SW480 (cell line): ENCODE results near the gene UGT3A1.
"Not testable (repeated sequence)": the region's sequence is repeated elsewhere in the genome, so short reads cannot be mapped to it uniquely, and the experiment has no call there.

ENCODE experiments used
- DNase-seq: peaks from one replicate; pipeline ENCODE4 v3.0.0-alpha.2; 2016; ENCODE audit warnings: low spot score

The UGT3A1 gene, protein sequence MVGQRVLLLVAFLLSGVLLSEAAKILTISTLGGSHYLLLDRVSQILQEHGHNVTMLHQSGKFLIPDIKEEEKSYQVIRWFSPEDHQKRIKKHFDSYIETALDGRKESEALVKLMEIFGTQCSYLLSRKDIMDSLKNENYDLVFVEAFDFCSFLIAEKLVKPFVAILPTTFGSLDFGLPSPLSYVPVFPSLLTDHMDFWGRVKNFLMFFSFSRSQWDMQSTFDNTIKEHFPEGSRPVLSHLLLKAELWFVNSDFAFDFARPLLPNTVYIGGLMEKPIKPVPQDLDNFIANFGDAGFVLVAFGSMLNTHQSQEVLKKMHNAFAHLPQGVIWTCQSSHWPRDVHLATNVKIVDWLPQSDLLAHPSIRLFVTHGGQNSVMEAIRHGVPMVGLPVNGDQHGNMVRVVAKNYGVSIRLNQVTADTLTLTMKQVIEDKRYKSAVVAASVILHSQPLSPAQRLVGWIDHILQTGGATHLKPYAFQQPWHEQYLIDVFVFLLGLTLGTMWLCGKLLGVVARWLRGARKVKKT

DNA sequence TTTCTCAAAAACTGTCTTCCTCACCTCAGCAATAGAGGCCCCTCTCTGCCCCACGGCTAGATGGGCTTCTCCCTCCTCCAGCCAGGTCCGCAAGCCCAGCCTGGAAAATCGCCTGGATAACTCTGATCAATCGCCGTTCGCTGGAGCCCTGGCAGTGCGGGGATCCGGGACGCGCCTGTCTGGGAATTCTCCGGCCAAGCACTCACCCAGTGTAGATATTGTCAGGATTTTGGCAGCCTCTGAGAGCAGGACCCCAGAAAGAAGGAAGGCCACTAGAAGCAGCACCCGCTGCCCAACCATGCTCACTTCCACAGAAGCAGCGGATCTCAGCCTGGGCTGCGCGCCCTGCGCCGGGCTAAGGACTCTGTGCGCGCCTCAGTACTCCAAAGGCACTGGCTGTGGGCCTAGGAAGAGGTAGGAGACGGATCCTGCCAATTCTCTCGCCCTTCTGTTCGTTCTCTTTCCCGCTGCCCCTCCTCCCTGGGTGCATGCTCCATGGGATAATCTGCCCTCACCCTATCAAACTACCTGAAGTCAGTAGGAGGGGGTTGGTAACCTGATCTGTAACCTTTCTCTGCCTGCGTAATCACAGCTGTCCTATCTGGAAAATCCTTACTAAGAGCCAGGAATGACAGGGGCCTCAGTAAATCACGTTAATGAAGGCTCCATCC, at the start of gene UGT3A1:
Gene UGT3A1 (minus strand): TSS at position 450 of the 671 bp plus-strand sequence. CDS start 150 bp downstream, at position 300.
- DNase-seq, result no peak

DNA sequence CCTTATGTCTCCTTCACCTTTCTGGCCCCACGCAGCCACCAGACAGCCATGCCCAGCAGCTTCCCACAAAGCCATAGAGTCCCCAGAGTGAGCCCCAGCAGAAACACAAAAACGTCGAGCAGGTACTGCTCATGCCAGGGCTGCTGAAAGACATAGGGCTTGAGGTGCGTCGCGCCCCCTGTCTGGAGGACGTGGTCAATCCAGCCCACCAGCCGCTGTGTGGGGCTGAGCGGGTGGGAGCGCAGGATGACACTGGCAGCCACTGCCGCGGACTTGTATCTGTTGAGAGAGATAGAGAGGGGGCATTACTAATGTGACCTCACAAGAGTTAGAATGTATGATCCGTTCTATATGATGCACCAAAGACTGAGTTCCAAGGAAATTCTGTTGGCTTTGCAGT, 44.5 kb upstream of the UGT3A1 start:
- no peak for DNase-seq

DNA sequence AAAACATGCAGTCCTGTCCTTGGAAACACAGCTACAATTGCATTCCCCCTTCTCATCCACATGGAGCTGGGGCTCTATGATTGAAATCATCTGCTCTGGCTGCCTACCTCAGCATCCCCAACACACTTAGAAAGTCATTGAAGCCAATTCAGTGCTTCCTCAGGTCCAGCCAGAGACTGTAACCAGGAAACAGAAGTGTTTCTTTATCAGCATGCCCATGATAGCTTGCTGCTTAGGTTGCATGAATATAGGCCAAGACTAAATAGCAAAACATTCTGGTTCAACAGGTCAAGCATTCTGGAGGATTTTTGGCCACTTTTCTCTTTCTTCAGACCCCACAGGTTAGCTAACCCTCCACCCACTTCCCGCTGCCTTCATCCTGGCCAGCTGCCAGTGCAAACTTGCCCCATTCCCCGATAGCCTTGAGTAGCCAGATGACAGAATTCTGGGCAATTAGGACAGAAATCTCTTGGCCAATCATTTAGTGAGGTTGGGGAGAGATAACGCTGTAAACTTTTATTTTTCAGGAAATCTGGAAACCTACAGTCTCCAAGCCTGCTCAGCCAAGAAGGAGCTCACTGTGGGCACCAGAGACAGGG, 43.4 kb upstream of the UGT3A1 start:
- not testable (repeated sequence) for DNase-seq

DNA sequence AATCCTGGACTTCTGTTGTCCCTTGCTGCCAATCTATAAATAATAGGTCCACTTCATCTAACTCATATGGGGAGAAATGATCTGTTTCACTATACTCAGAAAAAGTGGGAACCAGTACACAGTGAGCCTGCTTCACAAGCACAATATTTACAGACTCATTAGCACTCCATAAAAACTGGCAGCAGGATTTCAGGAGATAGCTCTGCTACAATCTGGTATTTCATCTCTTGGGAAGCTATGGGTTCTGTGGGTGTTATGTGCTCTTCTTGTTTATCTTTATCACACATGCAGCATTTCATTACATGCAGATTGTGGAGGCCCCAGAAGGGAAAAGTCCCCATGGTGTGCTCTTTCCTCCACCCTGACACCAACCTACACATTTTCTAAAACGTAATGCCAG, 42.3 kb upstream of the UGT3A1 start:
- DNase-seq, result no peak

DNA sequence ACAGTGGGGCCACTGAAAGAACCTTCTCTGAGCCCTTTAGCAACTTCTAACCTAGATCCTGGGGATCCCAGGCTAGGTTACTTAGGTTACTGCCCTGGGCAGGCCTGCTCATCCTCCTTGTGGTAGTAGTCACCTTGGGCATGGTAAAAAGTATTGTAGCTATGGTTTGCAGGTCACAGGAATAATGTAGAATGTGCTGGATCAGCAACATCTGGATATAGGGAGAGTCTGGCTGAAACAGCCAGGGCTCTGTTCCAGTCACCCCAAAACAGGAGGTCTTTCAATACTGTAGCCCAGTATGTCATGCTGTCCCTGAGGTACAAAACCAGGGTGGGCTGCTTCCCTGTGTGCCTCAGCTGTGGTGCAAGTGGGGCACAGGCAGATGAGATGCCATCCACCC, 41.9 kb upstream of the UGT3A1 start:
- no peak for DNase-seq

DNA sequence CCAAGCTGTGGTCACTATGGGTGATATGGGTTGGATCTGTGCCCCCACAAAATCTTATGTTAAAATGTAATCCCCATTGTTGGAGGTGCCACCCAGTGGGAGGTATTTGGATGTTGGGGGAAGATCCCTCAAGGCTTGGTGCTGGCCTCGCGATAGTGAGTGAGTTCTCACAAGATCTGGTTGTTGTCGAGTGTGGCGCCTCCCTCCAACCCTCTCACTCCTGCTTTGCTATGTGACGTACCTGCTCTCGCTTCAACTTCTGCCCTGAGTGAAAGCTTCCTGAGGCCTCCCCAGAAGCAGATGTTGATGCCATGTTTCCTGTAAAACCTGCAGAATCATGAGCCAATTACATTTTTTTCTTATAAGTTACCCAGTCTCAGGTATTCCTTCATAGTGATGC, 40.0 kb upstream of the UGT3A1 start:
- DNase-seq, result no peak

DNA sequence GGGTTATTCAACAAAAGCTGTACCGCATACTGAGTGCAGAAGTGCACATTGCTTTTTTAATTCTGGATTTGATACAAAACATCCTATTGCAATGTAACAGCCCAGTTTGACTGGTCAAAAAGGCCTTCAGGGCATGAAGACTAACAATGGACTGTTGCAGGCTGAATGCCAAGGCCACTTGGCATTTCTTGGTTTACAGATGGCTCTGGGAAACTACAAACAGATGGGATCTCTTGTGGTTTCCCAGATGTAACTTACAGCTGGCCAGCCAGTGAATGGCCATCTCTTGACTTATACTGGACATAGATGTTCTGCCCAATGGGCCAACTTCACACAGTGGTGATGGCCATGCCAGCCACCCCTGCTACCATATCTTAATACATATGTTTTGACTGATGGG, 38.7 kb upstream of the UGT3A1 start:
- DNase-seq, result no peak

DNA sequence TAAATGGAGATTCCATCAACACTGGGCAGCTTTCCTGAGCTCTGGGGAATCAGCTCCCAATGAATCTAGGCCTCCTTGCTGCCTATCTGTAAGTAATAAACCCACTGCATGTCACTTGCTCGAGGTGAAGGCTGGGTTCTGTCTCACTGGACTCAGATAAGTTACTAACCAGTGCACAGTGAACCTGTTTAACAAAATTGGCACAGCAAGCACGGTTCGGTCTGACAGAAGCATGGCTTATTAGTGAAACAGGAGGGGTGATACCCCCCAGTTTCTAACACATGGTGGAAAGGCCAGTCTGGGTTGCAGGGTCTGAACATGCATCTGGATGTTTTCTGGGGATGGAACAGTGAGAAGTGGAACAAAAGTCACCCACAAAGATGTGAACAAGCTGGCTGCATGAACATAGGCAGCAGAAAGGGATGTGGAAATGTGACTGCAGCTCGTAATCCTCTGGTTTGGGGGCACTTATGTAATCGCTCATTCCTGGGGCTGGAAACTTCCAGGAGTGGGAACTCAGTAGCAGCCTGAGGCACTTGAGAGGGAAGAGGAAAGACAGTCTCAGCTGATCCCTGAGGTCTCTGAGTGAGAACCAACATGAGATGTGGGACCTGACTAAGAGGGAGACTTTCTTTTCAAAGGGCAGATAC, 37.8 kb upstream of the UGT3A1 start:
- DNase-seq, result no peak

DNA sequence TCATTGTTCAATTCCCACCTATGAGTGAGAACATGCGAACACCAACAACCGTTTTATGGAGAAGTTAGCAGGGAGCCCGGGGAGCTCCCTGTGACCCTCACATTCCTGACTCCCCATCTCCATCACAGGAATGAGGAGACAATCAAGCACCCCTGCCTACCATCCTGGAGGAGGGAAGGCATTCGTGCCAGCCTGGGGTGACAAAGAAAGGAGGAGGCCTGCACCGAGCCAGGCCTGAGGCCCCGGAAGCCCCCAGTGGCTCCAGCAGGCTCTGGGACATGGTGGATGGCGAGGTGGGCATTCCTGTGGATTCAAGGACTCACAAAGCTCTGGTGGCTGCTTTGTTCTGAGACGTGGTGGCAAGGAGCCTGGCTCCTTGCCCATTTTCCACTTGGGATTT, 36.5 kb upstream of the UGT3A1 start:
- no peak for DNase-seq

DNA sequence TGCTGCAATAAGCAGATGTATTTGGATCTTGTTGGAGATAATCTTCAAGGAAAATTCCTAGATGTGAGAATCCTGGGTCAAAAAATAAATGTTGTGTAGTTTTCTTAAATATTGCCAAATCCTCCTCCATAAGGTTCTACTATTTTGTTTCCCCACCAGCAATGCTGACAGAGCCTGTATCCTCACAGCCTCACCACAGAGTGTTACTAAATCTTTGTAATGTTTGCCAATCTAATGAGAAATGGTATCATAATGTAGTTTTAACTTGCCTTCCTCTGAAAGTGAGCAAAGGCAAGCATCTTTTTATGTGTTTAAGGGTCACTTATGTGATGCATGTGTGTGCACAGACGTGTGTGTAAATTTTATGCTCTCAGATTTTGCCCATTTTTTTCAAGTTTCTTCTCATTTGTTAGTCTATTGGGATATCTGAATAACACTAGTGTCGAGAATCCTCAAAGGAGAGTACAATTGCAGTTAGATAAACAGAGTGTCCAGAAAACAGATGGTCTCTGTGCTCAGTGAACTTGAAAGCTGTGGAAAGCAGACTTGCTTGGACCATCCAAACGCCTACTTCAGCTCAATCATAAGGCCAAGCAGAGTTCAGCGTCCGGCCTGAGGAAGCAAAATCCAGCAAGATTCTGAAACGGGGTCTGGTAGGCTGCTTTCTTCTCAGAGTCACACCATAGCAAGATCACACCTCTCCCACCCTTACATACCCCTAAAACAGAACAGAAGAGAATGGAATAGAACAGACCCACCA, 35.7 kb upstream of the UGT3A1 start:
- DNase-seq, result no peak

DNA sequence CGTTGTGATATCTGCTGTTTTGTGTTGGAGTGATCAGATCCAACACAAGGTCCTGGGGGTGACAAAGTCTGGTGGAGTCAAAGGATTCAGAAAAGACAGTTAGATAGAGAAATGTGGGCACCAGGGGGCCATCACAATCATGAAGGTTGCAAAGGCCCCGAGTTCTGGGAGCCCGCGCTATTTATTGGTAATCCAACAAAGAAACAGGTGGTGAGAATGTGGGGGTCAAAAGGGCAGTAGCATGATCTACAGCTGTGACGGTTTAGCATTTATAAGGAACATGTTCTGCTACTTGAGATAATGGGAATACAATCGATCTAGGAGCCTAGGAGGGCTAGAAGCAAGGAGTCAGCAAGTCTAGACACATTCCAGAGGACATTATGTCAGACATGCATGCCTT, 31.1 kb upstream of the UGT3A1 start:
- not testable (repeated sequence) for DNase-seq

DNA sequence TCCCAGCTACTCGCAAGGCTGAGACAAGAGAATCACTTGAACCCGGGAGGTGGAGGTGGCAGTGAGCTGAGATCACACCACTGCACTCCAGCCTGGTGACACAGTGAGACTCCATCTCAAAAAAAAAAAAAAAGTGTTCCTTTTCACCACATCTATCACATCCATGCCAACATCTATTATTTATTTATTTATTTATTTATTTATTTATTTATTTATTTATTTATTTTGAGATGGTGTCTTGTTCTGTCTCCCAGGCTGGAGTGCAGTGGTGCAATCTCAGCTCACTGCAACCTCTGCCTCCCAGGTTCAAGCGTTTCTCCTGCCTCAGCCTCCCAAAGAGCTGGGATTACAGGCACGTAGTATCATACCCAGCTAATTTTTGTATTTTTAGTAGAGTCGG, 28.4 kb upstream of the UGT3A1 start:
- DNase-seq, result not testable (repeated sequence)

DNA sequence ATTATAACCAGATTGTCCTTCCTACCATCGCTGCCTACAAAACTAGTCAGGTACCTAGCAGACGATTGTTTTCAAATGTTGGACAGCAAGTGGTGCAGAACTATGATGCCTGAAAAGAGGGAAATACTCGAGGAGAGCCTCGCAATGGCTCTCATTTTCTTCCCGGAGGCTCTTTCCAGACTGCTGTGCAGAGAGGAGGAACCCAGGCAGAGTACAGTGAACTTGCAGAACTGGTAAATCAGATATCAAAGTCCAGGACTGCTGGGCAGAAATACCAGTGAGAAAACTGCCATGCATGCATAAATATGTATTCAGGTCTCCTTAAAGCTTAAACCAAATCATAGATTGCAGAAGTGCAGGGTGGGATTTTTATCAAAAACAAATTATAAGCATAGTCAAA, 26.4 kb upstream of the UGT3A1 start:
- no peak for DNase-seq

DNA sequence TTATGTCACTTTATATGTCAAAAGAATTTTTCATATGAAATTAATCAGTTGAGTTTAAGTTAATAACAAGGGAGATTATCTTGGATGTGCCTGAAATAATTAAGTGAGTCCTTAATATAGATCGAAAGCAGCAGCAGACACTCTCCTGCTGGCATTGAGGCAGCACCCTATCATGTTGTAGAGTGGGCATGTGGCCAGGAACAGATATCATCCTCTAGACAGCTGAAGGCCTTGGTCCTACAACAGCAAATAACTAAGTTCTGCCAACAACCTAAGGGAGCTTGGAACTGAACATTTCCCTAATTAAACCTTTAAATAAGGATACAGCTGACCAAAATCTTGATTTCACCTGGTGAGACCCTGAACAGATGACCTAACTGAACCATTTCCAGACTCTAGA, 25.8 kb upstream of the UGT3A1 start:
- no peak for DNase-seq

DNA sequence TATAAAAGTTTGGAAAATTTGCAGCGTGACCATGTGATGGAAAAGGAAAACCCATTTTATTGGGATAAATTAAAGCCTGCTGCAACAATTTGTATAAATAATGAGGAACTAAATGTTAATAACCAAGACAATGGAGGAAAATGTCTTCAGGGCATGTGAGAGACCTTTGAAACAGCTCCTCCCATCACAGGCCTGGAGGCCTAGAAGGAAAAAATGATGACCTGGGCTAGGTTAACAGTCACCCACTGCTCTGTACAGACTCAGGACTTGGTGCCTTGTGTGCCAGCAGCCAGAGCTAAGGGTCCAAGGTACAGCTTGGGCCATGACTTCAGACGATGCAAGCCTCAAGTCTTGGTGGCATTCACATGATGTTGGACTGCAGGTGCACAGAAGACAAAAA, 22.0 kb upstream of the UGT3A1 start:
- no peak for DNase-seq

DNA sequence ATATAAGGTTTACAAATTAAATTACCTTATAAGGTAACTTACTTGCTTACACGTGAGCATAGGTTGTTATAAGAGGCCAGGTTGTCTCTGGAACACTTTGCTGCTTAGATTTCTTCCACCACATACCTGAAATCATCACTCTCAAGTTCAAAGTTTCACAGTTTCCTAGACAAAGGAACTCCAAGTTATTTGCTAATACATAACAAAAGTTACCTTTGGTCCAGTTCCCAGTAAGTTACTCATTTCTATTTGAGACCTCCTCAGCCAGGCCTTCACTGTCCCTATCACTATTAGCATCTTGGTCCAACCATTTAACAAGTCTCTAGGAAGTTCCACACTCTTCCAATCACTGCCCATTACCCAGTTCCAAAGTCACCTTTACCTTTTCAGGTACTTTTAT, 18.5 kb upstream of the UGT3A1 start:
- DNase-seq, result no peak

DNA sequence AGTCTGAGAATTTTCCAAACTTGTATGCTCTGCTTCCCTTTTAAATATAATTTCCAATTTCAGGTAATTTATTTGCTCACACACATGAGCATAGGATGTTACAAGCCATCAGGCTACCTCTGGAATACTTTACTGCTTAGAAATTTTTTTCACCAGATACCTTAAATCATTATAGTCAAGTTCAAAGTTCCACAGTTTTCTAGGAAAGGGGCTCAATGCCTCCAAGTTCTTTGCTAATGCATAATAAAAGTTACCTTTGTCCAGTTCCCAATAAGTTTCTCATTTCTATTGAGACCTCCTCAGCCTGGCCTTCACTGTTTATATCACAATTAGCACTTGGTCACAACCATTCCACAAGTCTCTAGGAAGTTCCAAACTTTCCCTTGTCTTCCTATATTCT, 16.2 kb upstream of the UGT3A1 start:
- DNase-seq, result no peak

DNA sequence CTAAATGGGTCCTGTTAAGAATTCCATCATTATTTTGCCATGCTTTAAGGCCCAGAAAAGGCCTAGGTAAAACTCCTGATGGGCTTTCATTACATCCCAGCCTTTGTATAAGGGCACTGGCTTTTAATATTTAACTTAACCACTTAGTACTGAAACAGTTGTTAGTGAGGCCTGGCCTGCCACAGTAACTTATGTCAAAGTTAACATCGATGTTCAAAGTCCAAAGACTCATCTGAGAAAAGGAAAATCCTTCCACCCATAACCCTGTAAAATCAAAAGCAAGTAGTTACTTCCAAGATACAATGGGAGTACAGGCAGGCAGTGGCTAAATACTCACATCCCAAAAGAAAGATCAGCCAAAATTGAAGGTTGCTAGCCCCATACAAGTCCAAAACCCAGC, 15.0 kb upstream of the UGT3A1 start:
- no peak for DNase-seq

DNA sequence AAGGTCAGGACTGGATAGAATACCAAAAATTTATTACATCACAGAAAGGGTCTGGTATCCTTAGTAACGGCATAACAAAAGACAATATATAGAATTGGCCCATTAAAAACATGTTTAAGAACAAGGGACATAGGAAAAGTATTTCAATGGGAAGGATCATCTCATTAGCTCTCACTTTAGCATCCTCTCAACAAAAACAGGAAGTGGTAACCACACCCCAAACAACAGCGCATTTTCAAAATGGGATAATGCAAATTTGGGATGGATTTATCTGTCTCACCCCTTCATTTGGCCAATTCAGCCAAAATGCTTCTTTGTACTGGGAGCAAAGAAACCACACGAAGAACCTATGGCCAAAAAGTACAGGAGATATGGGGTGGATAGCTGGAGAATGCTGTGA, 9.8 kb upstream of the UGT3A1 start:
- DNase-seq, result no peak

DNA sequence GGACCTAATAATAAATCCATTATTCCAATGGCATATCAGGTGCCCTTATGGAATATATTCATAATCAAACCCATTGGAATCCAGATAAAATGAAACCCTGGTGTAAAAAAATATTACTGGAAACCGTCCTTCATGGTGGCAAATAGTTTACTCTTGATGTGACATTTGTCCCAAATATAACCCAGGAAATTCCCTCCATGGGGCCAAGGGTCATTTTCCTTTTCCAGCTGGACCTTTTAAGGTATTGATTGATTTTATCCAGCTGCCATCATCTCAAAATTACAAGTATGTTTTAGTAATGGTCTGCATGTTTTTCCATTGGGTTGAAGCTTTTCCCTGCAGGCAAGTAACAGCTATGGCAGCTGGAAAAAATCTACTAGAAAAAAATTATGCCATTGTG, 8.4 kb upstream of the UGT3A1 start:
- DNase-seq, result no peak

DNA sequence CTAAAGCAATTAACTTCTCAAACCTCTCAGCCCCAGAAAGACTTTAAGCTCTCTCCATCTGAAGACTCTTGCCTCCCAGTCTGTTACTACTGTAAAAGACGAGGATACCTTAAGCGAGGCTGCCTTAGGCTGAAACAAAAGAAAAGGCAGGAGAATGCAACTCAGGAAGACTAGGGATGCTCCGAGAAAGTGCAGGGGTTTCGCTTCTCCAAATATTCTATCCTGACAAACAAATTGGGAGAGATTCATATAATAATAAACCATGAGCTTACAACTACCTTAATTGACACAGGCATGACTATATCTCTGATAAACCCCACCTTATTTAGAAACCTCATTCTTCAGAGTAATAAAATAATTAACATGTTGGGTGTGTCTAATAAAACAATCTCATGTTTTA, 4.9 kb upstream of the UGT3A1 start:
- no peak for DNase-seq

DNA sequence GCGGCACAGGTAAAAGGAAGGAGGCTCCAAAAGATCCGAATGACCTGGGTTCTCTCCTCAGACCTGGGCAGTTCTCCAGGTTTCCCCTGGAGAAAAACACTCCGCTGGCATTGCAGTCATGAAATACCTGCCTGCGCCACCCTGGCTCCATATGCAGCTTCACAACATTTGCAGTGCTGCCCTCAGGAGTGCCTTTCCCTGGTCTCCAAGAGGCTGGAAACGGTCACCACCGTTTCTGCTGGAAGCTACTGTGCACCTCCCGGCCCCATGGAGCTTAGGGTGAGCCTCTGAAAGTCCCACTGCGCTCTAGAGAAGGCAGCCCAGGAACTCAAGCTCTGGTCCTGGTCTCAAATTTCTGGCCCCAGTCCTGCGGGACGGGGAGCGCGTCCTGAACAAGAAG, 670 bp downstream of the UGT3A1 start:
- DNase-seq, result no peak
